ENCODE results near the gene SEMA3F. TPM values are rescaled to one million over a fixed set of nuclear protein-coding genes. Genes with fewer than 3 reads are reported as not detected.
A peak's percentile ranks its signal among the peaks of the same experiment; 100 is the strongest.

The SEMA3F gene
- total and polyA plus RNA-seq, 5 donors from 2014 or later = 0.52 TPM; not detected in 4

GRCh38 chr3:50125541-50126286, 29.4 kb upstream of the SEMA3F start:
- Mint-ChIP-seq H3K4me1 (peaks cover 0 to 7% (median 0%) of the 10 kb centered on the region in 4 donors), H3K9me3 (no peaks in the 10 kb centered on the region), H3K36me3 (no peaks in the 10 kb centered on the region), H3K27ac (peak overlapping the region in 1 of 3 donors; percentile 76), H3K4me3 (no peak overlapping the region), H3K27me3 (no peaks in the 10 kb centered on the region)
- no peaks in the 10 kb centered on the region for H3K27me3 ChIP-seq (ENCODE audit: control insufficient read depth, insufficient read depth, low read length)
- DNase-seq (no peak), ATAC-seq (ENCODE audit: low read depth in 2 of 2) (no peak)
- H3K4me3 ChIP-seq (ENCODE audit: low read depth, low read length) = no peak overlapping the region
- peaks cover 2% of the 10 kb centered on the region for H3K36me3 ChIP-seq (ENCODE audit: control insufficient read depth, insufficient read depth, low read length)
- H3K9me3 ChIP-seq (ENCODE audit: control insufficient read depth in 2 of 2, low read length in 2 of 2) = no peaks in the 10 kb centered on the region
- no peak overlapping the region for H3K27ac ChIP-seq (ENCODE audit: insufficient read depth, low read length, poor library complexity, severe bottlenecking)
- peaks cover 5% of the 10 kb centered on the region for H3K4me1 ChIP-seq (ENCODE audit: control insufficient read depth, insufficient read depth, low read length, poor library complexity, severe bottlenecking)

GRCh38 chr3:50126287-50127211, 28.6 kb upstream of the SEMA3F start:
- H3K36me3 Mint-ChIP-seq = no peaks in the 10 kb centered on the region
- no peaks in the 10 kb centered on the region for H3K9me3 ChIP-seq (ENCODE audit: control insufficient read depth in 2 of 2, low read length in 2 of 2)
- no peak overlapping the region for H3K27ac ChIP-seq (ENCODE audit: insufficient read depth, low read length, poor library complexity, severe bottlenecking)
- peak overlapping the region in 1 of 4 donors; percentile 32 for H3K4me3 Mint-ChIP-seq
- no peak overlapping the region for H3K27ac Mint-ChIP-seq
- H3K27me3 ChIP-seq (ENCODE audit: control insufficient read depth, insufficient read depth, low read length) = no peaks in the 10 kb centered on the region
- no peaks in the 10 kb centered on the region for H3K27me3 Mint-ChIP-seq
- H3K36me3 ChIP-seq (ENCODE audit: control insufficient read depth, insufficient read depth, low read length) = no peaks in the 10 kb centered on the region
- peaks cover 0 to 6% (median 0%) of the 10 kb centered on the region in 4 donors for H3K4me1 Mint-ChIP-seq
- no peak for ATAC-seq (ENCODE audit: low read depth in 2 of 2)
- H3K4me1 ChIP-seq (ENCODE audit: control insufficient read depth, insufficient read depth, low read length, poor library complexity, severe bottlenecking) = peaks cover 2% of the 10 kb centered on the region
- no peaks in the 10 kb centered on the region for H3K9me3 Mint-ChIP-seq
- no peak overlapping the region for H3K4me3 ChIP-seq (ENCODE audit: low read depth, low read length)
- no peak for DNase-seq

DNA sequence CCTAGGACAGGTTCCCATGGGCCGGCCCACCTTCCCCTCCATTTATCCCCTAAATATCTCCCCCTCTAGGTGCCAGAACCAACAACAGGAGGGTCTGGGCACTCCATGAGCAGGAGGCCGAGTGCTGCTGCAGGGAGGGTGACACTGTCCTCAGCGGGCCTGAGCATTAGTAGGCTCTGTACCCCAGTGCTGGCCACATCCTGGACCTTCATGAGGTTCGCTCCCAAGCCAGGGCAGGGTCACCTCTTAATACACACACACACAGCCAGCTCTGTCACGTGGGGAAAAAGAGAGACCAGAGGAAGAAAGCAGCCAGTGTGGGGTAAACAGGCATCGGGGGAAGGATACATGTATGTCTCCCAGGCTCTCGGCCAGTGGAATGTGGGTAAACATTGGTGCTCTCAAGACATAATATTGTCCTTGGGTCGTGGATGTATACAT, 27.9 kb upstream of the SEMA3F start:
- H3K27me3 ChIP-seq (ENCODE audit: control insufficient read depth, insufficient read depth, low read length) = no peaks in the 10 kb centered on the region
- H3K4me1 ChIP-seq (ENCODE audit: control insufficient read depth, insufficient read depth, low read length, poor library complexity, severe bottlenecking) = no peaks in the 10 kb centered on the region
- no peaks in the 10 kb centered on the region for H3K9me3 ChIP-seq (ENCODE audit: control insufficient read depth in 2 of 2, low read length in 2 of 2)
- H3K4me3 Mint-ChIP-seq = peak overlapping the region in 1 of 4 donors; percentile 64
- no peaks in the 10 kb centered on the region for H3K27me3 Mint-ChIP-seq
- ATAC-seq (ENCODE audit: low read depth in 2 of 2) (no peak), DNase-seq (no peak)
- no peaks in the 10 kb centered on the region for H3K9me3 Mint-ChIP-seq
- H3K27ac Mint-ChIP-seq = no peak overlapping the region
- no peaks in the 10 kb centered on the region for H3K36me3 ChIP-seq (ENCODE audit: control insufficient read depth, insufficient read depth, low read length)
- H3K36me3 Mint-ChIP-seq = no peaks in the 10 kb centered on the region
- no peak overlapping the region for H3K4me3 ChIP-seq (ENCODE audit: low read depth, low read length)
- H3K4me1 Mint-ChIP-seq = peaks cover 0 to 2% (median 0%) of the 10 kb centered on the region in 4 donors
- H3K27ac ChIP-seq (ENCODE audit: insufficient read depth, low read length, poor library complexity, severe bottlenecking) = no peak overlapping the region

- Histone ChIP-seq H3K27me3 (ENCODE audit: control insufficient read depth, insufficient read depth, low read length) (no peaks in the 10 kb centered on the region), H3K9me3 (ENCODE audit: control insufficient read depth in 2 of 2, low read length in 2 of 2) (no peaks in the 10 kb centered on the region), H3K4me3 (ENCODE audit: low read depth, low read length) (no peak overlapping the region), H3K36me3 (ENCODE audit: control insufficient read depth, insufficient read depth, low read length) (no peaks in the 10 kb centered on the region), H3K27ac (ENCODE audit: insufficient read depth, low read length, poor library complexity, severe bottlenecking) (no peak overlapping the region), H3K4me1 (ENCODE audit: control insufficient read depth, insufficient read depth, low read length, poor library complexity, severe bottlenecking) (no peaks in the 10 kb centered on the region)
- H3K27ac Mint-ChIP-seq = peak overlapping the region in 1 of 3 donors; percentile 17
- H3K4me3 Mint-ChIP-seq = no peak overlapping the region
- ATAC-seq (ENCODE audit: low read depth in 2 of 2) (no peak), DNase-seq (no peak)
- no peaks in the 10 kb centered on the region for H3K27me3 Mint-ChIP-seq
- no peaks in the 10 kb centered on the region for H3K36me3 Mint-ChIP-seq
- no peaks in the 10 kb centered on the region for H3K9me3 Mint-ChIP-seq
- H3K4me1 Mint-ChIP-seq = no peaks in the 10 kb centered on the region
These were observed 27.1 kb upstream of the SEMA3F start for GRCh38 chr3:50128001-50128400.

- Histone ChIP-seq H3K4me1 (ENCODE audit: control insufficient read depth, insufficient read depth, low read length, poor library complexity, severe bottlenecking) (no peaks in the 10 kb centered on the region), H3K36me3 (ENCODE audit: control insufficient read depth, insufficient read depth, low read length) (no peaks in the 10 kb centered on the region), H3K27ac (ENCODE audit: insufficient read depth, low read length, poor library complexity, severe bottlenecking) (no peak overlapping the region), H3K4me3 (ENCODE audit: low read depth, low read length) (no peak overlapping the region), H3K9me3 (ENCODE audit: control insufficient read depth in 2 of 2, low read length in 2 of 2) (no peaks in the 10 kb centered on the region), H3K27me3 (ENCODE audit: control insufficient read depth, insufficient read depth, low read length) (no peaks in the 10 kb centered on the region)
- ATAC-seq (ENCODE audit: low read depth in 2 of 2) (no peak), DNase-seq (no peak)
- H3K4me1 Mint-ChIP-seq = no peaks in the 10 kb centered on the region
- no peaks in the 10 kb centered on the region for H3K36me3 Mint-ChIP-seq
- H3K4me3 Mint-ChIP-seq = no peak overlapping the region
- H3K27me3 Mint-ChIP-seq = peaks cover 2% of the 10 kb centered on the region
- H3K27ac Mint-ChIP-seq = no peak overlapping the region
- no peaks in the 10 kb centered on the region for H3K9me3 Mint-ChIP-seq
These were observed 24.7 kb upstream of the SEMA3F start for GRCh38 chr3:50130436-50130835.

DNA sequence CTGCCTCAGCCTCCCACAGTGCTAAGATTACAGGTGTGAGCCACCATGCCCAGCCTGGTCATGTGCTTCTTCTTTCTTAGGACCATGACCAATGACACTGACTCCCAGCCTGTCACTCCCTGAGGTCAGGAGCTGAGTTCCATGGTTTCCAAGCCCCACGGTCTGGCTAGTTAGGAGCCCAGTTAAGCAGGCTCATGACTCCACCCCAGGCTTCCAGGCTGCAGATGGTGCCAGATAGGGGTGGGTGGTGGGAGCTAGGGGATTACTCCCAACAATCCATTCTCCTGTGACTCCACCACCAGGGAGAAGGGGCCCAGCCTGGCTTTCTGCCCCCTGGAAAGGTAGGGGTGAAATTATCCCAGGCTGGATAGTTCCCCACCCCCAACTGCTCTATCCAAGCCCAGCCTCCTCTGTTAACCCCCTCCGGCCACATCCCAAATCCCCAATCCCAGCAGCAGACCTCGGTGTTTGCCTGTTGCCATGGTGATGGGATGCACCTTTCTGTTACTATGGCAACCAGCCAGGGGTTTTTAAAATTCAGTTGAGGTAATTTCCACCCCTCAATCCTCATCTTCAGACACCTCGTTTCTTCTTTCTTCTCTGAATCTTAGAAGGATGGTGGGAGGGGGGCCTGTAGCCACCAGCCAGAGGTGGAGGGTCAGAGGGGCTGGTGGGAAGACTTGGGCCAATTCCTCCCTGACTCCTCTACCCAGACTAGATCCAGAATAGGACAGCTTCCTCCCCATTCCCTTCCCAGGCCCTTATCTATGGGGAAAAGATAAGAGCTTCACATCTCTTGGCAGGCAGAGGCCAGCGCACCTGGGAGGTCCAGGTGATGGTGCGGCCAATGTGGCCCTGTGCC, 22.5 kb upstream of the SEMA3F start:
- no peaks in the 10 kb centered on the region for H3K36me3 Mint-ChIP-seq
- no peak for ATAC-seq (ENCODE audit: low read depth in 2 of 2)
- no peak overlapping the region for H3K27ac Mint-ChIP-seq
- peaks cover 8% of the 10 kb centered on the region for H3K27me3 Mint-ChIP-seq
- H3K27ac ChIP-seq (ENCODE audit: insufficient read depth, low read length, poor library complexity, severe bottlenecking) = no peak overlapping the region
- H3K4me1 Mint-ChIP-seq = no peaks in the 10 kb centered on the region
- no peaks in the 10 kb centered on the region for H3K9me3 ChIP-seq (ENCODE audit: control insufficient read depth in 2 of 2, low read length in 2 of 2)
- no peak overlapping the region for H3K4me3 ChIP-seq (ENCODE audit: low read depth, low read length)
- no peak for DNase-seq
- no peaks in the 10 kb centered on the region for H3K4me1 ChIP-seq (ENCODE audit: control insufficient read depth, insufficient read depth, low read length, poor library complexity, severe bottlenecking)
- no peak overlapping the region for H3K4me3 Mint-ChIP-seq
- H3K27me3 ChIP-seq (ENCODE audit: control insufficient read depth, insufficient read depth, low read length) = no peaks in the 10 kb centered on the region
- no peaks in the 10 kb centered on the region for H3K9me3 Mint-ChIP-seq
- H3K36me3 ChIP-seq (ENCODE audit: control insufficient read depth, insufficient read depth, low read length) = no peaks in the 10 kb centered on the region

GRCh38 chr3:50133283-50133615, 21.9 kb upstream of the SEMA3F start:
- DNase-seq (no peak), ATAC-seq (ENCODE audit: low read depth in 2 of 2) (no peak)
- Histone ChIP-seq H3K9me3 (ENCODE audit: control insufficient read depth in 2 of 2, low read length in 2 of 2) (no peaks in the 10 kb centered on the region), H3K36me3 (ENCODE audit: control insufficient read depth, insufficient read depth, low read length) (no peaks in the 10 kb centered on the region), H3K4me3 (ENCODE audit: low read depth, low read length) (no peak overlapping the region), H3K4me1 (ENCODE audit: control insufficient read depth, insufficient read depth, low read length, poor library complexity, severe bottlenecking) (no peaks in the 10 kb centered on the region), H3K27ac (ENCODE audit: insufficient read depth, low read length, poor library complexity, severe bottlenecking) (no peak overlapping the region), H3K27me3 (ENCODE audit: control insufficient read depth, insufficient read depth, low read length) (no peaks in the 10 kb centered on the region)
- Mint-ChIP-seq H3K9me3 (no peaks in the 10 kb centered on the region), H3K4me1 (peaks cover 0 to 2% (median under 1%) of the 10 kb centered on the region in 4 donors), H3K27ac (no peak overlapping the region), H3K36me3 (no peaks in the 10 kb centered on the region), H3K27me3 (peaks cover 8% of the 10 kb centered on the region), H3K4me3 (no peak overlapping the region)

All from CD4-positive, CD25-positive, alpha-beta regulatory T cell (primary cell).